Mesothelial cell of epicardium (in vitro differentiated cells): ENCODE measurements around the gene ALK. TPM values are rescaled to one million over a fixed set of nuclear protein-coding genes. Genes with fewer than 3 reads are reported as not detected.

ENCODE experiments used
- DNase-seq, 2 experiments: peaks; one replicate each; pipeline ENCODE4 v3.0.0; 2021; ENCODE audit warnings: low spot score in 2 of 2; ENCODE audit not compliant: unreplicated experiment in 2 of 2
- H3K27ac Mint-ChIP-seq: 2 replicates; pipeline ENCODE4 v1.8.0; 2021; ENCODE audit warnings: mixed read lengths
- H3K27me3 Mint-ChIP-seq: 2 replicates; pipeline ENCODE4 v1.8.0; 2021; ENCODE audit warnings: low read depth, mixed read lengths
- H3K36me3 Mint-ChIP-seq: 2 replicates; pipeline ENCODE4 v1.8.0; 2021; ENCODE audit warnings: mixed read lengths
- H3K4me1 Mint-ChIP-seq: 2 replicates; pipeline ENCODE4 v1.8.0; 2021; ENCODE audit warnings: mixed read lengths
- H3K4me3 Mint-ChIP-seq: 2 replicates; pipeline ENCODE4 v1.8.0; 2021; ENCODE audit warnings: mild to moderate bottlenecking, moderate library complexity, mixed read lengths
- H3K9me3 Mint-ChIP-seq: 2 replicates; pipeline ENCODE4 v1.8.0; 2021; ENCODE audit warnings: mixed read lengths
- CTCF ChIP-seq: fragments of 200-600 bp; sonication (generic); IDR thresholded peaks from one replicate; pipeline ENCODE4 v1.5.0; 2021; ENCODE audit warnings: antibody characterized with exemption; ENCODE audit not compliant: unreplicated experiment
- total RNA-seq: library from RNA; stranded (reverse); gene quantifications from 3 replicates; pipeline ENCODE4 v1.2.1, GENCODE V29; 2021

ALK gene
- total RNA-seq, 1 donor from 2014 or later = 0.13 TPM

DNA sequence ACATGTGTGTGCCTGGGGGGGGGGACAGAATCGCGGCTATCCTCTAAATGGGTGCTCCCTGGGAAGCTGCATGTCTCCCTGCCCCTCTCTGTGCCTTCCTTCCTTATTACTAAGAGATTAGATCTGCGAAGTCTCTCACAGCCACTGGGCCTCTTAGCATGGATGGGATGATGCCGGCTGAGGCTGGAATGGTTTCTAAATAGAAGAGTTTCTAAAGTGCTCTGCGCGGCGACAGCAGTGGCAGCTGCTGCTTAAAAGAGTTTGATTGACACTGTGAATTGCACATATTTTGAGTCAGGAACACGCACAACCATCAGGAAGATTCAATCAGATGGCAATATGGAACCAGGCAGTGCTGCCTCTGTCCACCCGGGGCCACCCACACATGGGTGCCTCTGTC is 642.4 kb downstream of the ALK start:
- no peak for DNase-seq
- Mint-ChIP-seq H3K27ac (no peak overlapping the region), H3K4me1 (peaks cover 4% of the 10 kb centered on the region), H3K36me3 (no peaks in the 10 kb centered on the region), H3K9me3 (no peaks in the 10 kb centered on the region), H3K4me3 (no peak overlapping the region), H3K27me3 (peaks cover 79% of the 10 kb centered on the region)
- no peak for TF ChIP-seq CTCF

DNA sequence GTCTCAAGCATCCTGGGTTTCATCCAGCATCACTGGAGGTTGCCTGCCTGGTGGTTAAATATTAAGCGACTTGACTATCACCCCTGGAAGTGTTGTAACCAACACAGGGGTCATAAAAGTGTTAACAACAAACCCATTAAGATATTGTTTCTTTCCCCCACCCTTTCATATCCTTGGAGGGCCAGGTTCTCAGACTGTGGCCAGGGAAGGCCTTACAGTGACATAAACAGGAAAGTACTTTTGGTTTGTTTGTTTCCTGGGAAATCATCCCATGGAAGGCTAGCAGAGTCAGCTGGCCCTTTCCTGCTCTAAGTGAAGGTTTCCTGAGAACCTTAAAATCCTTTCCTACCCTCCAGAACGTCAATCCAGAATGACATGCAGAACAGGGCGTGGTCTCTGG is 645.2 kb downstream of the ALK start:
- TF ChIP-seq CTCF = no peak
- H3K36me3 Mint-ChIP-seq = no peaks in the 10 kb centered on the region
- H3K27ac Mint-ChIP-seq = no peak overlapping the region
- H3K4me3 Mint-ChIP-seq = no peak overlapping the region
- no peaks in the 10 kb centered on the region for H3K4me1 Mint-ChIP-seq
- DNase-seq = no peak
- H3K9me3 Mint-ChIP-seq = no peaks in the 10 kb centered on the region
- peaks cover 77% of the 10 kb centered on the region for H3K27me3 Mint-ChIP-seq

GRCh38 chr2:29275186-29275585 is 646.2 kb downstream of the ALK start:
- H3K4me1 Mint-ChIP-seq = no peaks in the 10 kb centered on the region
- no peaks in the 10 kb centered on the region for H3K36me3 Mint-ChIP-seq
- no peak for TF ChIP-seq CTCF
- H3K9me3 Mint-ChIP-seq = no peaks in the 10 kb centered on the region
- H3K4me3 Mint-ChIP-seq = no peak overlapping the region
- peaks cover 80% of the 10 kb centered on the region for H3K27me3 Mint-ChIP-seq
- no peak for DNase-seq
- no peak overlapping the region for H3K27ac Mint-ChIP-seq

DNA sequence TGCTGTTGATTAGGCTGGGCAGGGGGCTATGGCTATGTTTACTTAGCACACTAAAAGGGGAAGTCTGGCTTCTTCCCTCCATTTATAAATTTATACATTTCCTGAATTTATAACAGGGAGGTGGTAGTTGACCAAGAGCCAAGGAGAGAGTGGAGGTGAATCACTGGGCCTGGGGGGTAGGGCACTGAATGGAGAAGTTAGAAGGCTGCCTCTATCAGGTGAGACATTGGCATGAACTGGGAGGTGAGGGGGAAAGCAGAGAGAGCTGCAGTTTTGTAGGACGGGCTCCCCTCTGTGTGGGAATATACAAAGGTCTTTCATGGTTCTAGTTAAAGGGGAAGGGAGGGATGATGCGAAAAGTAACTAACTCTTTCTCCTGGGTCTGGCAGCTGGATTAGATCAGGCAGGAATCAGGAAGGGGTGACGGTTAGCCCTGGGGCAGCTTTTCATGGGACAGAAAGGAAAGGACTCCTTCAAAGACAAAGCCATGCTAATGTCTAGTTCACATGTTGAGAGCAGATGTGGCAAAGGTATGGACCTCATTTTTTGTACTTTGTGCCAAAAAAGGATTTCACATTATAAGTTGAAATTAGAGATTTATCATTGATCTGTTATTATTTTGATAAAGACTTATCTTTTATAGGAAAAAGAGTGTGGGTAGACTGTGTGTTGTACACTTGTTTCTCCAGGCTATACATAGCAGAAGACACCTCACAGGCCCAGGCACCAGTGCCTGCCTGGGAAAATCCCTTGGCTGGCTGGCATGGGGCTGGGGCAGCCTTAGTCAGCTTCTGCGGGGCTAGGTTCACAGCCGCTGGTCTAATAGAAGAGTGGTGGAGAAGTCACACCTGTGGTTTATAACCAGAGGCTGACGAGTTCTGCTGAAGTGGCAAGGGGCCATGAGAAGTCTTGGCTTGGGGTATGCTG is 647.4 kb downstream of the ALK start:
- TF ChIP-seq CTCF = no peak

GRCh38 chr2:29273004-29273684 is 648.2 kb downstream of the ALK start:
- no peak for TF ChIP-seq CTCF
- Mint-ChIP-seq H3K27me3 (peaks cover 78% of the 10 kb centered on the region), H3K9me3 (no peaks in the 10 kb centered on the region), H3K27ac (no peak overlapping the region), H3K4me3 (no peak overlapping the region), H3K36me3 (no peaks in the 10 kb centered on the region), H3K4me1 (no peaks in the 10 kb centered on the region)
- no peak for DNase-seq

More for the DNA sequence above, 647.4 kb downstream of the ALK start:
- H3K27me3 Mint-ChIP-seq = peaks cover 83% of the 10 kb centered on the region
- H3K4me3 Mint-ChIP-seq = no peak overlapping the region
- H3K36me3 Mint-ChIP-seq = no peaks in the 10 kb centered on the region
- no peak for DNase-seq
- no peaks in the 10 kb centered on the region for H3K9me3 Mint-ChIP-seq
- H3K4me1 Mint-ChIP-seq = no peaks in the 10 kb centered on the region
- no peak overlapping the region for H3K27ac Mint-ChIP-seq
